Measurements from ENCODE around the gene EEFSEC.

EEFSEC gene

DNA sequence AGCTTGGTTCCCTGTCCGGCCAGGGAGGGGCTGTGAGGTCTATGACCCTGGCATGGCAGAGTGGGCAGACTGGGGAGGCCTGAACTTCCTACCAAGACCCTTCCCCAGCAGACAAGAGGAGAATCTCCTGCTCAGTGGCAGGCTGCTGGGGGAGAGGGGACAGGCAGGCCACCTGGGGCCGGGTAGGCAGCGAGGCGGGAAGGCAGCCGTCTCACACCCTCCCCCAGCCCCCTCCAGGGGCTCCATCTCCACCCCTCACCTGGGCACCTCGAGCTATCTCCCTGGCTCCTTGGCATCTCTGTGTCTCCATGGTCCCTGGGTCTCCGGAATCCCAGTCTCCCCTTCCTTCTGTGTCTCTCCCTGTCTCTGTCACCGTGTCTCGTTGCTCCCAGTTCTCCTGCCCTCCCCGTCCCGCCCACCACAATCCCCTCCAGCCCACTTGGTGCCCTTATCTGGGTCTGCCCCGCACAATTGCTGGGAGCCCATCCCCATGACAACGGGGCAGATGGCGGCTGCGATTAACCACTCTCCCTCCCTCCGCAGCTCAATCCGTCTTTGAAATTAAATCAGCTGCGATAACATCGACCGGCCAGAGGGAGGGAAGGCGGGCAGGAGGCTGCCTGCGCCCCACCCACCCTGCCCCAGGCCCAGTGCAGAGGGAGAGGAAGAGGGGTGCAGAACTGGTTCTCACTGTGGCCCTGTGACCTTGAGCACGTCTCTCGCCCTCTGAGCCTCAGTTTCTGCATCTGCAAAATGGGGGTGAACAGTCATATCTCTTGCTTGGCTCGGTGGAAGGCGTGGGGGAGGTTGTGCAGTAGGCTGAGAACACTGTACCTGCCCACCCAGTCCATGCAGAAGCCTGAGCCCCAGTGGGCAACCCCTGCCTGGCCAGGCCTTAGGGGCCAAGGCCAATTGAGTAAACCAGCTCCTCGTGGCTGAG is 303.8 kb downstream of the EEFSEC start:
- no peak for DNase-seq

GRCh38 chr3:128457937-128458336 is 304.7 kb downstream of the EEFSEC start:
- no peak for DNase-seq

All from stimulated activated CD4-positive, alpha-beta T cell treated with anti-CD3 and anti-CD28 coated beads, Interleukin-1b, Interleukin-23, amount 100 ng/mL, for 48 hours (primary cell).